Measurements from ENCODE around the gene S100A9.

S100A9 gene

GRCh38 chr1:153386500-153386901, 28.8 kb downstream of the S100A9 start:
- H3K27ac ChIP-seq (ENCODE audit: insufficient read depth, low read length, poor library complexity, severe bottlenecking): no peak overlapping the region
- no peaks in the 10 kb centered on the region for H3K36me3 ChIP-seq (ENCODE audit: control insufficient read depth, insufficient read depth, low read length)
- no peaks in the 10 kb centered on the region for H3K27me3 ChIP-seq (replicated peaks; ENCODE audit: control insufficient read depth, insufficient read depth, low read length, poor library complexity, severe bottlenecking)
- H3K9me3 ChIP-seq (ENCODE audit: control insufficient read depth, low read length): no peaks in the 10 kb centered on the region
- H3K4me1 ChIP-seq (ENCODE audit: control insufficient read depth, insufficient read depth, low read length, poor library complexity, severe bottlenecking): no peaks in the 10 kb centered on the region
- DNase-seq: no peak
- H3K4me3 ChIP-seq (ENCODE audit: insufficient read depth, low read depth, low read length, poor library complexity, severe bottlenecking): no peak overlapping the region

GRCh38 chr1:153387001-153387400, 29.3 kb downstream of the S100A9 start:
- no peak for DNase-seq
- no peaks in the 10 kb centered on the region for H3K4me1 ChIP-seq (ENCODE audit: control insufficient read depth, insufficient read depth, low read length, poor library complexity, severe bottlenecking)
- no peak overlapping the region for H3K4me3 ChIP-seq (ENCODE audit: insufficient read depth, low read depth, low read length, poor library complexity, severe bottlenecking)
- no peaks in the 10 kb centered on the region for H3K9me3 ChIP-seq (ENCODE audit: control insufficient read depth, low read length)
- no peak overlapping the region for H3K27ac ChIP-seq (ENCODE audit: insufficient read depth, low read length, poor library complexity, severe bottlenecking)
- no peaks in the 10 kb centered on the region for H3K27me3 ChIP-seq (replicated peaks; ENCODE audit: control insufficient read depth, insufficient read depth, low read length, poor library complexity, severe bottlenecking)
- no peaks in the 10 kb centered on the region for H3K36me3 ChIP-seq (ENCODE audit: control insufficient read depth, insufficient read depth, low read length)

GRCh38 chr1:153387785-153388184, 30.1 kb downstream of the S100A9 start:
- no peak for DNase-seq
- no peaks in the 10 kb centered on the region for H3K9me3 ChIP-seq (ENCODE audit: control insufficient read depth, low read length)
- H3K27me3 ChIP-seq (replicated peaks; ENCODE audit: control insufficient read depth, insufficient read depth, low read length, poor library complexity, severe bottlenecking): no peaks in the 10 kb centered on the region
- H3K27ac ChIP-seq (ENCODE audit: insufficient read depth, low read length, poor library complexity, severe bottlenecking): no peak overlapping the region
- H3K4me3 ChIP-seq (ENCODE audit: insufficient read depth, low read depth, low read length, poor library complexity, severe bottlenecking): no peak overlapping the region
- no peaks in the 10 kb centered on the region for H3K36me3 ChIP-seq (ENCODE audit: control insufficient read depth, insufficient read depth, low read length)
- no peaks in the 10 kb centered on the region for H3K4me1 ChIP-seq (ENCODE audit: control insufficient read depth, insufficient read depth, low read length, poor library complexity, severe bottlenecking)

GRCh38 chr1:153389401-153389800, 31.7 kb downstream of the S100A9 start:
- Histone ChIP-seq H3K36me3 (ENCODE audit: control insufficient read depth, insufficient read depth, low read length) (no peaks in the 10 kb centered on the region), H3K4me3 (ENCODE audit: insufficient read depth, low read depth, low read length, poor library complexity, severe bottlenecking) (no peak overlapping the region), H3K27me3 (replicated peaks; ENCODE audit: control insufficient read depth, insufficient read depth, low read length, poor library complexity, severe bottlenecking) (no peaks in the 10 kb centered on the region), H3K4me1 (ENCODE audit: control insufficient read depth, insufficient read depth, low read length, poor library complexity, severe bottlenecking) (no peaks in the 10 kb centered on the region), H3K9me3 (ENCODE audit: control insufficient read depth, low read length) (no peaks in the 10 kb centered on the region), H3K27ac (ENCODE audit: insufficient read depth, low read length, poor library complexity, severe bottlenecking) (no peak overlapping the region)
- no peak for DNase-seq

DNA sequence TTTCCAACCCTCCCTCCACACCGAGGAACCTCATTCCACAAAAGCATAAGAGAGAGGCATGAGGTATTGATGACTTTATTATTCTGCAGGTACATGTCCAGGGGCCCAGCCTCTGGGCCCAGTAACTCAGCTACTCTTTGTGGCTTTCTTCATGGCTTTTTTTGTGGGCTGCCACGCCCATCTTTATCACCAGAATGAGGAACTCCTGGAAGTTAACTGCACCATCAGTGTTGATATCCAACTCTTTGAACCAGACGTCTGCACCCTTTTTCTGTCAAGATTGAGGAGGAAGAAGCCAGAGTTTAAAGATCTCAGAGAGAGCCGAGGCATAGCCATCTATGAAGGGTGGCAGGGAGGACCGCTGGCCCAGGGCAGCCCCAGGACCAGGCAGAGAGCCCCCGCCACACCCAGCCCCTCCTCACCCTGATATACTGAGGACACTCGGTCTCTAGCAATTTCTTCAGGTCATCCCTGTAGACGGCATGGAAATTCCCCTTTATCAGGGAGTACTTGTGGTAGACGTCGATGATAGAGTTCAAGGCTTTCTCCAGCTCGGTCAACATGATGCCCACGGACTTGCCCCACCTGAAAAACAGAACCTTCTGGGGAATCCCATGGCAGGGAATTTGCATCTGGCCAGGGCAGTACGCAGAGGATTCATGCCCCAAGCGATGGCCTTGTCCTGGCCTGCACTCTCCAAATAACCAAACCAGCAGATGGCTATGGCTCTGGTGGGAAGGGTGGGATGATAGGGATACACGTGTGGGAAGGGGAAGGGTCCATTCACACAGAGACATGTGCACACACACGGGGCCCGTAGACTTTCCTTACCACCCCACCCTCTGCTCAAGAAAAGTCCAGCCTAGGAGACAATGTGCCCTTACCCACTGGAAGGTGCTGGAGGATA, 32.6 kb downstream of the S100A9 start:
- Histone ChIP-seq H3K36me3 (ENCODE audit: control insufficient read depth, insufficient read depth, low read length) (no peaks in the 10 kb centered on the region), H3K27me3 (replicated peaks; ENCODE audit: control insufficient read depth, insufficient read depth, low read length, poor library complexity, severe bottlenecking) (no peaks in the 10 kb centered on the region), H3K4me1 (ENCODE audit: control insufficient read depth, insufficient read depth, low read length, poor library complexity, severe bottlenecking) (no peaks in the 10 kb centered on the region)

GRCh38 chr1:153390938-153391710, 33.5 kb downstream of the S100A9 start, which contains the start of gene S100A8:
TSS of gene S100A8 (minus strand) at chr1:153391073. CDS start at chr1:153390535, 538 bp downstream.
- no peak within 1 kb of the TSS for H3K27ac ChIP-seq (ENCODE audit: insufficient read depth, low read length, poor library complexity, severe bottlenecking)
- no peak within 1 kb of the TSS for H3K4me3 ChIP-seq (ENCODE audit: insufficient read depth, low read depth, low read length, poor library complexity, severe bottlenecking)
- no peaks in the 10 kb centered on the region for H3K9me3 ChIP-seq (ENCODE audit: control insufficient read depth, low read length)
- DNase-seq: no peak
- no peaks in the 10 kb centered on the region for H3K4me1 ChIP-seq (ENCODE audit: control insufficient read depth, insufficient read depth, low read length, poor library complexity, severe bottlenecking)
- H3K36me3 ChIP-seq (ENCODE audit: control insufficient read depth, insufficient read depth, low read length): no peaks in the 10 kb centered on the region
- H3K27me3 ChIP-seq (replicated peaks; ENCODE audit: control insufficient read depth, insufficient read depth, low read length, poor library complexity, severe bottlenecking): no peaks in the 10 kb centered on the region

More for the DNA sequence above, 32.6 kb downstream of the S100A9 start:
- Histone ChIP-seq H3K27ac (ENCODE audit: insufficient read depth, low read length, poor library complexity, severe bottlenecking) (no peak overlapping the region), H3K4me3 (ENCODE audit: insufficient read depth, low read depth, low read length, poor library complexity, severe bottlenecking) (no peak overlapping the region), H3K9me3 (ENCODE audit: control insufficient read depth, low read length) (no peaks in the 10 kb centered on the region)
- no peak for DNase-seq

GRCh38 chr1:153392258-153392657, 34.6 kb downstream of the S100A9 start:
- no peak overlapping the region for H3K27ac ChIP-seq (ENCODE audit: insufficient read depth, low read length, poor library complexity, severe bottlenecking)
- H3K36me3 ChIP-seq (ENCODE audit: control insufficient read depth, insufficient read depth, low read length): no peaks in the 10 kb centered on the region
- H3K27me3 ChIP-seq (replicated peaks; ENCODE audit: control insufficient read depth, insufficient read depth, low read length, poor library complexity, severe bottlenecking): no peaks in the 10 kb centered on the region
- H3K4me1 ChIP-seq (ENCODE audit: control insufficient read depth, insufficient read depth, low read length, poor library complexity, severe bottlenecking): no peaks in the 10 kb centered on the region
- DNase-seq: no peak
- H3K4me3 ChIP-seq (ENCODE audit: insufficient read depth, low read depth, low read length, poor library complexity, severe bottlenecking): no peak overlapping the region
- H3K9me3 ChIP-seq (ENCODE audit: control insufficient read depth, low read length): no peaks in the 10 kb centered on the region

DNA sequence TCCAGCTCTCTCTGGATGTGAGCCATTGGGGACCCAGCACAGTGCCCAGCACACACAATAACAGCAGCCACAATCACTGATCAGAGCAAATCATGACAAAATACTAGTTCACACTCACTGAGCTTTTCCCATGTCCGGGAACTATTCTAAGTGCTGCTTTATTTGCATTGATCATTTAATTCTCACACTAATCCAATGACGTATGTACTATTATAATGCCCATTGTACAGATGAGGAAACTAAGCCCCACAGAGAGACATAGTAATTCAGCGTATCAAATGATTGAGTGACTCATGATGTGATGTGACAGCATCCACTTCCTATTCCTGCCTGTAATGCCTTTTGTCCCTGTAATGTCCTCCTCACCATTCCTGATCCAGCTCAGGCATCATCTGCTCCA, 35.2 kb downstream of the S100A9 start:
- Histone ChIP-seq H3K4me3 (ENCODE audit: insufficient read depth, low read depth, low read length, poor library complexity, severe bottlenecking) (no peak overlapping the region), H3K27me3 (replicated peaks; ENCODE audit: control insufficient read depth, insufficient read depth, low read length, poor library complexity, severe bottlenecking) (no peaks in the 10 kb centered on the region), H3K4me1 (ENCODE audit: control insufficient read depth, insufficient read depth, low read length, poor library complexity, severe bottlenecking) (no peaks in the 10 kb centered on the region), H3K27ac (ENCODE audit: insufficient read depth, low read length, poor library complexity, severe bottlenecking) (no peak overlapping the region), H3K9me3 (ENCODE audit: control insufficient read depth, low read length) (no peaks in the 10 kb centered on the region), H3K36me3 (ENCODE audit: control insufficient read depth, insufficient read depth, low read length) (no peaks in the 10 kb centered on the region)
- DNase-seq: no peak

DNA sequence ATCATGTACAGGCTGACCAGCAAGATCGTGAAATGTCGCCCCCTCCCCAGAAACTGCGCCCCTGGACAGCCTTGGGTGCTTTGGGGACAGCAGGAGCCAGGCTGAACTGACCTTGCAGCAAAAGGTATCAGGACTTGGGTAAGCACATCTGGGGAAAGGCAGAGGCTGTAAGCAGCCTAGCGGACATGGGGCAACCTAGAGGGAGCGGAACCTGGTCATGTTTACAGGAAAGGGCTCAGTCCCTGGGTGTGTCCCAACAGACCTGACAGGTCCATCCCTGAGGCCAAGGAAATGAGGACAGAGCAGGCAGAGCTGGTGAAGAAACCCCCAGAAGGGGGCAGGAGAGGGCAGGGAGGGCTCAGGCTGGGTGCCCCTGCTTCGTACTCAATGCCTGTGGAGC, 36.3 kb downstream of the S100A9 start:
- no peaks in the 10 kb centered on the region for H3K27me3 ChIP-seq (replicated peaks; ENCODE audit: control insufficient read depth, insufficient read depth, low read length, poor library complexity, severe bottlenecking)
- H3K4me3 ChIP-seq (ENCODE audit: insufficient read depth, low read depth, low read length, poor library complexity, severe bottlenecking): no peak overlapping the region
- H3K4me1 ChIP-seq (ENCODE audit: control insufficient read depth, insufficient read depth, low read length, poor library complexity, severe bottlenecking): no peaks in the 10 kb centered on the region
- no peaks in the 10 kb centered on the region for H3K36me3 ChIP-seq (ENCODE audit: control insufficient read depth, insufficient read depth, low read length)
- DNase-seq: no peak
- H3K27ac ChIP-seq (ENCODE audit: insufficient read depth, low read length, poor library complexity, severe bottlenecking): no peak overlapping the region
- no peaks in the 10 kb centered on the region for H3K9me3 ChIP-seq (ENCODE audit: control insufficient read depth, low read length)

GRCh38 chr1:153394391-153394790, 36.7 kb downstream of the S100A9 start:
- H3K4me3 ChIP-seq (ENCODE audit: insufficient read depth, low read depth, low read length, poor library complexity, severe bottlenecking): no peak overlapping the region

More at GRCh38 chr1:153394391-153394790, 36.7 kb downstream of the S100A9 start:
- no peaks in the 10 kb centered on the region for H3K36me3 ChIP-seq (ENCODE audit: control insufficient read depth, insufficient read depth, low read length)
- DNase-seq: no peak
- no peaks in the 10 kb centered on the region for H3K27me3 ChIP-seq (replicated peaks; ENCODE audit: control insufficient read depth, insufficient read depth, low read length, poor library complexity, severe bottlenecking)
- no peaks in the 10 kb centered on the region for H3K4me1 ChIP-seq (ENCODE audit: control insufficient read depth, insufficient read depth, low read length, poor library complexity, severe bottlenecking)
- no peak overlapping the region for H3K27ac ChIP-seq (ENCODE audit: insufficient read depth, low read length, poor library complexity, severe bottlenecking)
- H3K9me3 ChIP-seq (ENCODE audit: control insufficient read depth, low read length): no peaks in the 10 kb centered on the region

Measured in effector memory CD4-positive, alpha-beta T cell (primary cell).